ENCODE results near the gene BBS9. TPM values are rescaled to one million over a fixed set of nuclear protein-coding genes. Genes with fewer than 3 reads are reported as not detected.
"Not testable (repeated sequence)": the region's sequence is repeated elsewhere in the genome, so short reads cannot be mapped to it uniquely, and the experiment has no call there.

Gene BBS9
- total RNA-seq, 1 donor from 2014 or later: 33.0 TPM

DNA sequence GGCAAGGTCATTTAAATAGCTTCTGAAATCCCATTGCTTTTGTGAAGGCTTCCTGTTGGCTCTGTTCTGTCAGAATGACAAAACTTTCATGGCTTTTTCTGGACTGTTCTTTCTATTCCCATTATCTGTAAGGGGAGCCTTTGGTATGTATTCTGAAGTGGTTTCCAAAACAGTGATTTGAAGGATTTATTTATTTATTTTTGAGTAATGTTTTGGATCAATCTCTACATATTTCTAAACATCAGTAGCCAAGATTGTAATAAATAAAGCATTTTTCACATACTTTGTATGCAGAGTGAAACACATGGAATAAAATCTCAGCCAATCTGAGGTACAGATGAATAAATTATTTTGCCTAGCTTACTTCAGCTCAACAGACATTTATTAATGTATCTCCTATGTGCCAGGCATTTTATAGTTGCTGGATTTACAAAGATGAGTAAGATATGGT is 121.1 kb downstream of the BBS9 start:
- DNase-seq (ENCODE audit: low spot score): no peak
- no peak overlapping the region for H3K27ac Mint-ChIP-seq (ENCODE audit: unreplicated experiment)
- no peak overlapping the region for H3K4me3 Mint-ChIP-seq (ENCODE audit: unreplicated experiment)
- TF ChIP-seq, protein P1, sequence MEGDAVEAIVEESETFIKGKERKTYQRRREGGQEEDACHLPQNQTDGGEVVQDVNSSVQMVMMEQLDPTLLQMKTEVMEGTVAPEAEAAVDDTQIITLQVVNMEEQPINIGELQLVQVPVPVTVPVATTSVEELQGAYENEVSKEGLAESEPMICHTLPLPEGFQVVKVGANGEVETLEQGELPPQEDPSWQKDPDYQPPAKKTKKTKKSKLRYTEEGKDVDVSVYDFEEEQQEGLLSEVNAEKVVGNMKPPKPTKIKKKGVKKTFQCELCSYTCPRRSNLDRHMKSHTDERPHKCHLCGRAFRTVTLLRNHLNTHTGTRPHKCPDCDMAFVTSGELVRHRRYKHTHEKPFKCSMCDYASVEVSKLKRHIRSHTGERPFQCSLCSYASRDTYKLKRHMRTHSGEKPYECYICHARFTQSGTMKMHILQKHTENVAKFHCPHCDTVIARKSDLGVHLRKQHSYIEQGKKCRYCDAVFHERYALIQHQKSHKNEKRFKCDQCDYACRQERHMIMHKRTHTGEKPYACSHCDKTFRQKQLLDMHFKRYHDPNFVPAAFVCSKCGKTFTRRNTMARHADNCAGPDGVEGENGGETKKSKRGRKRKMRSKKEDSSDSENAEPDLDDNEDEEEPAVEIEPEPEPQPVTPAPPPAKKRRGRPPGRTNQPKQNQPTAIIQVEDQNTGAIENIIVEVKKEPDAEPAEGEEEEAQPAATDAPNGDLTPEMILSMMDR (IDR thresholded peaks at IDR 0.05; ENCODE audit: unreplicated experiment): no peak
- H3K9me3 Mint-ChIP-seq (ENCODE audit: unreplicated experiment): no peaks in the 10 kb centered on the region
- H3K4me1 Mint-ChIP-seq (ENCODE audit: unreplicated experiment): no peaks in the 10 kb centered on the region
- no peaks in the 10 kb centered on the region for H3K27me3 Mint-ChIP-seq (ENCODE audit: unreplicated experiment)
- no peaks in the 10 kb centered on the region for H3K36me3 Mint-ChIP-seq (ENCODE audit: low read depth, unreplicated experiment)

DNA sequence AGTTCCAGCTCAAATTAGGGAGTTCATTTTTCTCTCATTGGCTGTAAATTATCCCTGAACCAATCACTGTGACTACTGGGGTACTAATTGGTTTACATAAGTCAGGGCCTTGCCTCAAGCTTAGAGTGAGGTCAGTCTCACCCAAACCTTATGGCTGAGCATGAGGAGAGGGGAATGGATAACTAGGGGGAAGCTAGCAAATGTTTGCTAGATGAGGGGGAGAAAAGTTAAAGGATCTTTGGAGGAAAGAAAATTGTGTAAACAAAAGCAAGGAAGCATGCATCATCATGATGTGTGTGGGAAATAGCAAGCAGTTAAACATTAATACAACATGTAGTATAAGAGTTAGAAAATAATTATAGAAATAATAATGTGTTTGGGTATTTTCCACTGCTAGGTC is 121.9 kb downstream of the BBS9 start:
- TF ChIP-seq, protein P1 (IDR thresholded peaks at IDR 0.05; ENCODE audit: unreplicated experiment): no peak
- Mint-ChIP-seq H3K4me3 (ENCODE audit: unreplicated experiment) (no peak overlapping the region), H3K27ac (ENCODE audit: unreplicated experiment) (no peak overlapping the region), H3K36me3 (ENCODE audit: low read depth, unreplicated experiment) (no peaks in the 10 kb centered on the region), H3K27me3 (ENCODE audit: unreplicated experiment) (no peaks in the 10 kb centered on the region), H3K4me1 (ENCODE audit: unreplicated experiment) (no peaks in the 10 kb centered on the region), H3K9me3 (ENCODE audit: unreplicated experiment) (no peaks in the 10 kb centered on the region)
- no peak for DNase-seq (ENCODE audit: low spot score)

DNA sequence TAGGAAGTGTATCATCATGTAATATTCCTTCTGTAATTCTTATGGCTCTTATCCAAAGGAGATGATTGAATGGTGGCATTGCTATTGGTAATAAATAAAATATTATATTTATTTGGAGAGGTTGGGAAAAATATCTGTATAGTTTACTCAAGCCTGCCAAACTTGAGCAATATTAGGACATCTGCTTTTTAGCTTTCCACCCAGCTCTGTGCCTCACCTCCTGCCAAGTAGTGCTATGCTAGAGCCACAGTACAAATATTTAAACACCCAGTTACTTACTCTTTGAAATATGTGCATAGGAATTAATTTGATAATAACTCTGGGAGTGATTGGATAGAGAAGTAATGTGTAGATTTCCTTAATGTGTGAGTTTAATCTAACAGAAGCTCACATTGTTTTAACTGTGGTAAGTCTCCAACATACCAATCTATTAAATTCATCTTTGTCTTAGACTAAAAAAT is 129.2 kb downstream of the BBS9 start:
- Mint-ChIP-seq H3K9me3 (ENCODE audit: unreplicated experiment) (no peaks in the 10 kb centered on the region), H3K27me3 (ENCODE audit: unreplicated experiment) (no peaks in the 10 kb centered on the region), H3K4me1 (ENCODE audit: unreplicated experiment) (no peaks in the 10 kb centered on the region), H3K4me3 (ENCODE audit: unreplicated experiment) (no peak overlapping the region), H3K36me3 (ENCODE audit: low read depth, unreplicated experiment) (no peaks in the 10 kb centered on the region), H3K27ac (ENCODE audit: unreplicated experiment) (no peak overlapping the region)
- DNase-seq (ENCODE audit: low spot score): no peak
- TF ChIP-seq, protein P1 (IDR thresholded peaks at IDR 0.05; ENCODE audit: unreplicated experiment): no peak

DNA sequence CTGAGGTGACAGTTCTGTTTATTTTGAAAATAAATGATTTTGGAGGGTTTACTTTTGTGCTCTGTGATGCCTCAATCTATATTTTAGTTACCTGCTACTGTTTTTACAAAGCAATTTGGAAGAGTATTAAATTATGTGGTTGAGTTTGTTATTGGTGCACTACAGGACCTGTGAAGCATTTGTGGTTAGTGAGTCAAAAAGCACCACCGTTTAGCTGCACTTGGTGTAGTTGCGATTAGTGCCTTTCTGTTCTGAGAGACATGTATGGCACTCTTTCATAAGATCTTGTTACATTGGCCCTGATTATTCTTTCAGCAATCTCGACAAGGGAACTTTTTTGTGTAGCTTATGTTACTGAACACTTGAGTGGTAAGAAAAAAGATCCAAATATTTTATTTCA is 132.2 kb downstream of the BBS9 start:
- DNase-seq (ENCODE audit: low spot score): no peak
- H3K36me3 Mint-ChIP-seq (ENCODE audit: low read depth, unreplicated experiment): no peaks in the 10 kb centered on the region
- TF ChIP-seq, protein P1 (IDR thresholded peaks at IDR 0.05; ENCODE audit: unreplicated experiment): no peak
- no peak overlapping the region for H3K27ac Mint-ChIP-seq (ENCODE audit: unreplicated experiment)
- H3K27me3 Mint-ChIP-seq (ENCODE audit: unreplicated experiment): no peaks in the 10 kb centered on the region
- no peaks in the 10 kb centered on the region for H3K4me1 Mint-ChIP-seq (ENCODE audit: unreplicated experiment)
- H3K4me3 Mint-ChIP-seq (ENCODE audit: unreplicated experiment): no peak overlapping the region
- no peaks in the 10 kb centered on the region for H3K9me3 Mint-ChIP-seq (ENCODE audit: unreplicated experiment)

DNA sequence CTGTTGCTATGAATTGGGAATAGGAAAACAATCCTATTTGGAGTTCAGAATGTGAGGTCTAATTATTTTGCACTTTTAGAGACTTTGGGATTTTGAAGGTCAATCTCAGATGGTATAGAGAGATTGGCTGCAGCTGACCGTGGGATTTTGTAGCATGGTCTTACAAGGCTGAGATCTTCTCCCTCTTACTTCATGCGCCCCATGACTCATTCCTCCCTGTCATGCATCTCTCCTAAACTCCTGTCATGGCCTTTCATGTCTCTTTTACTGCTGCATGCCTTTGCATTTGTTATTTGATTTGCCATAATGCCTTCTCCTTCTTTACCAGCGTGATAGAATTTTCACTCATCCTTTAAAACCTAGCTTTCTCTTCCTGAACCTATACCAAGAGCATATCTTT is 133.1 kb downstream of the BBS9 start:
- no peaks in the 10 kb centered on the region for H3K9me3 Mint-ChIP-seq (ENCODE audit: unreplicated experiment)
- no peaks in the 10 kb centered on the region for H3K27me3 Mint-ChIP-seq (ENCODE audit: unreplicated experiment)
- H3K27ac Mint-ChIP-seq (ENCODE audit: unreplicated experiment): no peak overlapping the region
- TF ChIP-seq, protein P1 (IDR thresholded peaks at IDR 0.05; ENCODE audit: unreplicated experiment): no peak
- DNase-seq (ENCODE audit: low spot score): no peak
- H3K4me3 Mint-ChIP-seq (ENCODE audit: unreplicated experiment): no peak overlapping the region
- no peaks in the 10 kb centered on the region for H3K36me3 Mint-ChIP-seq (ENCODE audit: low read depth, unreplicated experiment)
- no peaks in the 10 kb centered on the region for H3K4me1 Mint-ChIP-seq (ENCODE audit: unreplicated experiment)

DNA sequence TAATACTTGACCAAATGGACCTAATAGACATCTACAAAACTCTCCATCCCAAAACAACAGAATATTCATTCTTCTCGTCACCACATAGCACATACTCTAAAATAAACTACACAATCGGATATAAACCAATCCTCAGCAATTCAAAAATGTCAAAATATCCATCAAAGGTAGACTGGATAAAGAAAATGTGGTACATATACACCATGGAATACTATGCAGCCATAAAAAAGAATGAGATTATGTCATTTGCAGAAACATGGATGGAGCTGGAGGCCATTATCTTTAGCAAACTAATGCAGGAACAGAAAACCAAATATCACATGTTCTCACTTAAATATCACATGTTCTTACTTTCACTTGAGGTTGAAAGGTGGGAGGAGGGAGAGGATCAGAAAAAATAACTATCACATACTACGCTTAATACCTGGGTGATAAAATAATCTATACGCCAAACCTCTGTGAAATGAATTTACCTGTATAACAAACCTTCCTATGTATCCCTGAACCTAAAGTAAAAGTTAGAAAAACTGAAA is 142.5 kb downstream of the BBS9 start:
- DNase-seq (ENCODE audit: low spot score); H3K36me3 Mint-ChIP-seq (ENCODE audit: low read depth, unreplicated experiment); H3K9me3 Mint-ChIP-seq (ENCODE audit: unreplicated experiment); H3K27me3 Mint-ChIP-seq (ENCODE audit: unreplicated experiment); H3K4me3 Mint-ChIP-seq (ENCODE audit: unreplicated experiment); H3K27ac Mint-ChIP-seq (ENCODE audit: unreplicated experiment); H3K4me1 Mint-ChIP-seq (ENCODE audit: unreplicated experiment): not testable (repeated sequence)

All from endothelial cell (in vitro differentiated cells).